Heart left ventricle (tissue), 16 donors: ENCODE data around the gene TEX30. TPM values are rescaled to one million over a fixed set of nuclear protein-coding genes. Genes with fewer than 3 reads are reported as not detected.

Experiments
- ATAC-seq, 4 donors: fragments of 200-7000 bp; cut with Tn5 transposase; one replicate each; pipeline ENCODE4 v1.9.1; 2020 to 2022; ENCODE audit warnings: moderate library complexity in 4 of 4, mild to moderate bottlenecking in 3 of 4, moderate number of reproducible peaks in 1 of 4
- DNase-seq, 5 donors: peaks; one replicate each; pipeline ENCODE4 v3.0.0-alpha.2; 2020
- H3K27ac ChIP-seq, 12 donors: fragments of 200-600 bp; sonication (generic) in 4 of 12; one replicate each; pipeline versions ENCODE4 v1.5.0 to v1.8.0; 2016 to 2022; ENCODE audit warnings: mild to moderate bottlenecking in 2 of 12
- H3K27me3 ChIP-seq, 9 donors: fragments of 200-600 bp; sonication (generic) in 2 of 9; one replicate each; pipeline versions ENCODE4 v1.5.1 to v1.8.0; 2016 to 2022; ENCODE audit warnings: mild to moderate bottlenecking in 3 of 9
- H3K36me3 ChIP-seq, 9 donors: fragments of 200-600 bp; sonication (generic) in 2 of 9; one replicate each; pipeline versions ENCODE4 v1.5.0 to v1.8.0; 2018 to 2022; ENCODE audit warnings: mild to moderate bottlenecking in 2 of 9
- H3K4me1 ChIP-seq, 12 donors: fragments of 200-600 bp; sonication (generic) in 4 of 12; one replicate each; pipeline versions ENCODE4 v1.5.0 to v1.8.0; 2016 to 2022; ENCODE audit warnings: mild to moderate bottlenecking in 3 of 12
- H3K4me3 ChIP-seq, 12 donors: fragments of 200-600 bp; sonication (generic) in 4 of 12; one replicate each; pipeline versions ENCODE4 v1.5.0 to v1.8.0; 2017 to 2022; ENCODE audit warnings: mild to moderate bottlenecking in 9 of 12, moderate library complexity in 4 of 12
- H3K9me3 ChIP-seq, 12 donors: fragments of 200-600 bp; sonication (generic) in 4 of 12; one replicate each; pipeline versions ENCODE4 v1.5.0 to v1.8.0; 2016 to 2022; ENCODE audit warnings: mild to moderate bottlenecking in 1 of 12
- POLR2A ChIP-seq, 2 donors: fragments of 450-650 bp; IDR thresholded peaks; one replicate each; pipeline ENCODE4 v1.6.1; 2017; ENCODE audit warnings: antibody characterized with exemption in 2 of 2, mild to moderate bottlenecking in 2 of 2, moderate library complexity in 2 of 2
- WGBS, 4 donors: extraction: QIAGEN DNeasy Blood & Tissue Kit in 2 of 4; methylation state at CpG; one replicate each; pipeline versions ENCODE4 v1.1.5 to v1.1.7; 2013 to 2018; 5-methylcytosine and 5-hydroxymethylcytosine counted together
- intact Hi-C, 10 donors: fragments of 100-400 bp; cut with DNase I; formaldehyde crosslinking; loops; one replicate each; pipeline versions ENCODE4 v1.11.1 to v1.14.2; 2022
- polyA plus RNA-seq, 2 donors: library from polyadenylated mRNA; stranded (reverse); fragments of 200-250 nt; gene quantifications; one replicate each; pipeline ENCODE4 v1.2.3, GENCODE V29; 2013
- total RNA-seq, 9 donors: library from RNA; depleted of rRNA in 2 of 9; stranded (reverse); fragments of >200 nt in 2 of 9; fragmentation: NEBNext Ultra II Directional in 3 of 9; extraction: Animal tissue kit (Norgen Biotek cat#: 25700) in 3 of 9; gene quantifications; one replicate each; pipeline versions ENCODE4 v1.1.0 to v1.2.4, GENCODE V29; 2016 to 2023
- TF ChIP-seq, protein P1 (sequence below), 12 donors: fragments of 200-600 bp; sonication (generic) in 4 of 12; IDR thresholded peaks; one replicate each; pipeline versions ENCODE4 v1.5.0 to v1.8.0; 2018 to 2022; ENCODE audit warnings: antibody characterized with exemption in 12 of 12, mild to moderate bottlenecking in 5 of 12
- donor health status: ischemic (EF 13 %, LVEDD 7.1; RV severe dilation, severe dysfunction).
- donor health status: healthy with polysubstance abuse.
- donor health status: DM: no; HTN: yes; CAD: no.
- donor health status: DM: no; HTN: no; CAD: no.
- donor health status: ischemic (EF 25% LVEDD 6.9; RV normal size, moderate dysfunction).
- donor health status: ischemic (EF 25% LVEDD 5.7; RV mildly dilated, moderate dysfunction).
- donor health status: healthy.
- donor health status: DM: yes; HTN: yes; CAD: no.
- donor health status: ischemic (EF 35%, LVEDD 5.7; RV mildly dilated, moderate dysfunction).
- donor health status: nonischemic (EF 11% LVEDD 7.7; RV severe dilation, severe dysfunction).
- donor health status: DM: yes; HTN: yes; CAD: no.
- donor health status: PGD.
- donor health status: ischemic (EF 29% LVEDD 5.4; RV normal size, mild dysfunction).
- donor health status: nonischemic (EF 23%, LVEDD 6.1; RV moderate dilation, normal function).

The TEX30 gene
- total and polyA plus RNA-seq, 11 donors = 6.0 to 13.7 (median 10.2) TPM

- TF ChIP-seq, protein P1, sequence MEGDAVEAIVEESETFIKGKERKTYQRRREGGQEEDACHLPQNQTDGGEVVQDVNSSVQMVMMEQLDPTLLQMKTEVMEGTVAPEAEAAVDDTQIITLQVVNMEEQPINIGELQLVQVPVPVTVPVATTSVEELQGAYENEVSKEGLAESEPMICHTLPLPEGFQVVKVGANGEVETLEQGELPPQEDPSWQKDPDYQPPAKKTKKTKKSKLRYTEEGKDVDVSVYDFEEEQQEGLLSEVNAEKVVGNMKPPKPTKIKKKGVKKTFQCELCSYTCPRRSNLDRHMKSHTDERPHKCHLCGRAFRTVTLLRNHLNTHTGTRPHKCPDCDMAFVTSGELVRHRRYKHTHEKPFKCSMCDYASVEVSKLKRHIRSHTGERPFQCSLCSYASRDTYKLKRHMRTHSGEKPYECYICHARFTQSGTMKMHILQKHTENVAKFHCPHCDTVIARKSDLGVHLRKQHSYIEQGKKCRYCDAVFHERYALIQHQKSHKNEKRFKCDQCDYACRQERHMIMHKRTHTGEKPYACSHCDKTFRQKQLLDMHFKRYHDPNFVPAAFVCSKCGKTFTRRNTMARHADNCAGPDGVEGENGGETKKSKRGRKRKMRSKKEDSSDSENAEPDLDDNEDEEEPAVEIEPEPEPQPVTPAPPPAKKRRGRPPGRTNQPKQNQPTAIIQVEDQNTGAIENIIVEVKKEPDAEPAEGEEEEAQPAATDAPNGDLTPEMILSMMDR (IDR thresholded peaks at IDR 0.05) = no peak
- intact Hi-C loops = loop anchor here in 2 of 10 donors (5.0 to 10.0 kb wide), 3 partner anchors 53 to 795 kb away; no protein-coding TSS in a partner anchor
- DNase-seq (no peak), ATAC-seq (no peak)
- Histone ChIP-seq H3K27ac (peak overlapping the region in 1 of 12 donors; percentile 5), H3K4me3 (no peak overlapping the region), H3K4me1 (peaks cover 0 to 5% (median 0%) of the 10 kb centered on the region in 12 donors), H3K9me3 (no peaks in the 10 kb centered on the region), H3K36me3 (peaks cover 0 to 6% (median 0%) of the 10 kb centered on the region in 9 donors), H3K27me3 (no peaks in the 10 kb centered on the region)
- WGBS, 4 donors = 51 to 58% (median 55%) methylated on average over 5 of the region's 5 CpGs
Observed at GRCh38 chr13:102779436-102780159, 6.0 kb upstream of the TEX30 start.

DNA sequence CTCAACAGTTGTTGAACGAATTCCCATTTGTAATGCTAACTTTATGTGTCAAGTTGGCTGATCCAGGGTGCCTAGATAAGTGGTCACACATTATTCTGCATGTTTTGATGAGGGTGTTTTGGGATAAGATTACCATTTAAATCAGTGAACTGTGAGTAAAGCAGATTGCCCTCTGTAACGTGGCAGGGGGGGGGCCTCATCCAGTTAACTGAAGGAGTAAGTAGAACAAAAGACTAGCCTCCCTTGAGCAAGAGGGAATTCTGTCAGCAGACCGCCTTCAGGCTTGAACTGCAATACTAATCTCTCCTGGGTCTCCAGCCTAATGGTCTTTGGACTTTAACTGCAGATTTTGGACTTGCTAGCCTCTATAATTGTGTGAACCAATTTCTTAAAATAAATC is 4.2 kb upstream of the TEX30 start:
- no peak for DNase-seq
- peaks cover 0 to 11% (median 3%) of the 10 kb centered on the region in 12 donors for H3K4me1 ChIP-seq
- no peak for ATAC-seq
- no peak overlapping the region for H3K27ac ChIP-seq
- WGBS, 4 donors = 83 to 86% (median 86%) methylated on average over 3 of the region's 3 CpGs
- H3K4me3 ChIP-seq = no peak overlapping the region
- no peaks in the 10 kb centered on the region for H3K36me3 ChIP-seq
- intact Hi-C loops = loop anchor here in 1 of 10 donors (10.0 kb wide), 1 partner anchor 193 kb away; no protein-coding TSS in a partner anchor
- H3K27me3 ChIP-seq = no peaks in the 10 kb centered on the region
- TF ChIP-seq, protein P1 (IDR thresholded peaks at IDR 0.05) = no peak
- TF ChIP-seq POLR2A (IDR thresholded peaks at IDR 0.05) = no peak
- H3K9me3 ChIP-seq = no peaks in the 10 kb centered on the region

DNA sequence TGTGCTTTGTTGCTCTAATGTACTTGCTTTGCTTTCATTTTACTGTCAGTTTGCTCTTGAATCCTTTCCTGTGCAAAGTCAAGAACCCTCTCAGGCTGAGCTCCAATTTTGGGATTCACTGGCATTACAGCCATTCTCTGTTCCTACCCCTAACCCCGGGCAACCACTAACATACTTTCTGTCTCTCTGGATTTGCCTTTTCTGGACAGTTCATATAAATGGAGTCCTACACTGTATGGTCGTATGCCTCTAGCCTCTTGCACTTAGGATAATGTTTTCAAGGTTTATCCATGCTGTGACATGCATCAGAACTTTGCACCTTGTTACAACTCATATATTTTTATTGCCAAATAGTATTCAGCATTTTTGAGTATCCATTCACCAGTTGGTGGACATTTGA is 2.7 kb upstream of the TEX30 start:
- no peaks in the 10 kb centered on the region for H3K36me3 ChIP-seq
- H3K9me3 ChIP-seq = no peaks in the 10 kb centered on the region
- no peak overlapping the region for H3K4me3 ChIP-seq
- no peaks in the 10 kb centered on the region for H3K27me3 ChIP-seq
- H3K4me1 ChIP-seq = peaks cover 0 to 22% (median 7%) of the 10 kb centered on the region in 12 donors
- H3K27ac ChIP-seq = no peak overlapping the region
- DNase-seq = no peak
- 82 to 93% (median 87%) methylated on average over 2 of the region's 2 CpGs for WGBS, 4 donors
- no peak for ATAC-seq
- TF ChIP-seq POLR2A (IDR thresholded peaks at IDR 0.05) = no peak
- TF ChIP-seq, protein P1 (IDR thresholded peaks at IDR 0.05) = no peak
- intact Hi-C loops = loop anchor here in 1 of 10 donors (10.0 kb wide), 1 partner anchor 191 kb away; no protein-coding TSS in a partner anchor
